Choroid plexus epithelial cell (primary cell): Measurements from ENCODE around the gene PPP6R2.
"Not testable (repeated sequence)": the region's sequence is repeated elsewhere in the genome, so short reads cannot be mapped to it uniquely, and the experiment has no call there.

Experiments
- DNase-seq: peaks from one replicate; pipeline ENCODE4 v3.0.0-alpha.2; 2010; ENCODE audit warnings: low read depth
- H3K4me3 ChIP-seq: 2 replicates; pipeline ENCODE4 v1.5.1; 2011; ENCODE audit warnings: low read depth, mild to moderate bottlenecking, control low read depth, low read length, moderate library complexity
- CTCF ChIP-seq: conservative IDR thresholded peaks from 2 replicates; pipeline ENCODE4 v1.5.1; 2011; ENCODE audit warnings: low read depth, mild to moderate bottlenecking, control low read depth, inconsistent platforms, low read length, moderate library complexity

PPP6R2 gene

GRCh38 chr22:50432131-50432876 lies 89.2 kb downstream of the PPP6R2 start:
- no peak for DNase-seq
- no peak for TF ChIP-seq CTCF
- no peak overlapping the region for H3K4me3 ChIP-seq

- DNase-seq, H3K4me3 ChIP-seq: not testable (repeated sequence)
Measured at GRCh38 chr22:50432877-50433510, 89.9 kb downstream of the PPP6R2 start.

GRCh38 chr22:50434849-50435248 lies 91.7 kb downstream of the PPP6R2 start:
- no peak for DNase-seq
- no peak for TF ChIP-seq CTCF
- H3K4me3 ChIP-seq = no peak overlapping the region

GRCh38 chr22:50435291-50436014 lies 92.3 kb downstream of the PPP6R2 start:
- H3K4me3 ChIP-seq = no peak overlapping the region
- DNase-seq = no peak
- no peak for TF ChIP-seq CTCF

- no peak overlapping the region for H3K4me3 ChIP-seq
- no peak for DNase-seq
- TF ChIP-seq CTCF = no peak
Measured at GRCh38 chr22:50436015-50436830, 93.1 kb downstream of the PPP6R2 start.

GRCh38 chr22:50436841-50437341 lies 93.8 kb downstream of the PPP6R2 start:
- no peak for DNase-seq
- H3K4me3 ChIP-seq = no peak overlapping the region
- no peak for TF ChIP-seq CTCF
